DMS53 (cell line): ENCODE data around the gene SPHK1.
"Not testable (repeated sequence)": the region's sequence is repeated elsewhere in the genome, so short reads cannot be mapped to it uniquely, and the experiment has no call there.

Source experiments
- DNase-seq: peaks from one replicate; lab custom pipeline; 2025; lab: John Stamatoyannopoulos, UW

Gene SPHK1

DNA sequence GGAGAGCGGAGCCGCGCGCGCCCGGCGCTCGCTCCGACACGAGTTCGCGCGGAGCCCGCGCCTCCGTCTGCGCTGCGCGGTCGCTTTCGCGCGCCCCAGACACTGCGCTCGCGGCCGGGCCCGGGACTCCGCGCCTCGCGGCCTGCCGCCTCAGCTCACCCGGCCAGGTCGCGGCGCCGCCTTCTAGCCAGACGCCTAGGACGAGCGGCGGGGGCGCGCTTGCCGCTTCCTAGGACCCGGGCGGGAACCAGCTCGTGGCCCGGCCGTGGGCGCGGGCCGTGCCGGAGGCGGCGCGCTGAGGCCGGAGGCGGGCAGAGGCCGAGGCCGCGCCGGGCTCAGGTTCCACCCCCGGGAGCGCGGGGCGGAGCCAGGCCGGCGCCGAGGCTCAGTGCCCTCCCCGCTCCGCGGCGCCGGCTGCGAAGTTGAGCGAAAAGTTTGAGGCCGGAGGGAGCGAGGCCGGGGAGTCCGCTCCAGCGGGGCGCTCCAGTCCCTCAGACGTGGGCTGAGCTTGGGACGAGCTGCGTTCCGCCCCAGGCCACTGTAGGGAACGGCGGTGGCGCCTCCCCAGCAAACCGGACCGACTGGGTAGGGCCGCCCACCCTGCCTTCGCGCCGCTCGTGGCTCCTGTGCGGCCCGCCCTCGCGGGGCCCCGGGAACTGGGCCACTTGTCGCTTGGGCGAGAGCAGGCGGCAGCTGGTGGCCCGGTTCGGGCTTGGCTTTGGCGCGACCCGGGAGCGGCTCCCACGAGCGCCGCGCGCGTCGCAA, at the start of gene SPHK1:
TSS of gene SPHK1 (plus strand) at position 388 of the 765 bp plus-strand sequence. CDS start 1,036 bp downstream, outside the sequence.
- DNase-seq: peak; percentile 95

- no peak for DNase-seq
Observed at GRCh38 chr17:76335716-76336381, 48.6 kb upstream of the SPHK1 start.

- DNase-seq: no peak
Observed at GRCh38 chr17:76336756-76337412, 47.5 kb upstream of the SPHK1 start.

- DNase-seq: no peak
Observed at GRCh38 chr17:76337413-76337777, 47.0 kb upstream of the SPHK1 start.

DNA sequence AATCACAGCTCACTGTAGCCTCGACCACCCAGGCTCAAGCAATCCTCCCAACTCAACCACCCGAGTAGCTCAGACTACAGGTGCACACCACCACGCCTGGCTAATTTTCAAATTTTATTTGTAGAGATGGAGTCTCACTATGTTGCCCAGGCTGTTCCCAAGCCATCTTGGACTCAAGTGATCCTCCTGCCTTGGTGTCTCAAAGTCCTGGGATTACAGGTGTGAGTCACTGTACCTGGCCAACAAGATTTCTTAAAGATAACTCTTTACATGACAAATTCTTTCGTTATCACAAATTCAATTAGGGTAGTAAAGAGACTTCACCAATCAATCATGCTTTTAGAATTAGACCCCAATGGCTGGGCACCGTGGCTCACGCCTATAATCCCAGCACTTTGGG, 43.1 kb upstream of the SPHK1 start:
- no peak for DNase-seq

DNA sequence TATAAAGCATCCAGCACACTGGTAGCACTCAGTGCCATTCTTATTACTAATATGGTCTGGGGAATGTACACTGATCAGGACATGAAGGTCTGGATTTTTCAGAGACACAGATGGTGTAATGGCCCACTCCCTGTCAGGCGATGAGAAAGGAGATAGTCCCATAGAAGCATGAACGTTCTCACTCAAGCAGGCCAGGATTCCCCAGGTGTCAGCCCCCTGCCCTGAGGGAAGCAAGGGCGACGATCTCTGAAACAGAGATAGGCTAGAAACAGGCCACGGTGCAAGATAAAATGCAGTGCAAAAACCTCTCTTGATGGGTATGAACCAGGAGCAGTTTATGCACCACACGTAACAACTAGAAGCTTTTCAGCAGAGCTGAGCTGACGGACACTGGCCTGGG, 41.3 kb upstream of the SPHK1 start:
- DNase-seq: no peak

DNA sequence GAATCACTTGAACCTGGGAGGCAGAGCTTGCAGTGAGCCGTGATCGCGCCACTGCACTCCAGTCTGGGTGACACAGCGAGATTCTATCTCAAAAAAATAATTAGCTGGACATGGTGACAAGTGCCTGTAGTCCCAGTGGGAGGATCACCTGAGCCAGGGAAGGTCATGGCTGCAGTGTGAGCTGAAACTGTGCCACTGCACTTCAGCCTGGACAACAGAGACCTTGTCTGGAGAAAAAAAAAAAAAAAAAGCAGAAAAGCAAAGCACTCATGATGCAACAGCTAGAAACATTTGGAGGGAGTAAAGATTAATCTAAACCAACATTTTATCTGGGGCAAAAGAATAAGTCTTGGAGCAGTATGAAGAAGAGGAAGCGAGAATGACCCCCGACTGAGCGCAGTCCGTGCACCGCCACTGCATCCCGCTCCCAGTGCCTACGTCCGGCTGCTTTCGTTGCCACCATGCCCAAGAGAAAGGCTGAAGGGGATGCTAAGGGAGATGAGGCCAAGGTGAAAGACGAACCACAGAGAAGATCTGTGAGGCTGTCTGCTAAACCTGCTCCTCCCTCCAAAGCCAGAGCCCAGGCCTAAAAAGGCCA, 38.9 kb upstream of the SPHK1 start:
- DNase-seq: peak; percentile 25

GRCh38 chr17:76346936-76347335, 37.5 kb upstream of the SPHK1 start:
- not testable (repeated sequence) for DNase-seq

DNA sequence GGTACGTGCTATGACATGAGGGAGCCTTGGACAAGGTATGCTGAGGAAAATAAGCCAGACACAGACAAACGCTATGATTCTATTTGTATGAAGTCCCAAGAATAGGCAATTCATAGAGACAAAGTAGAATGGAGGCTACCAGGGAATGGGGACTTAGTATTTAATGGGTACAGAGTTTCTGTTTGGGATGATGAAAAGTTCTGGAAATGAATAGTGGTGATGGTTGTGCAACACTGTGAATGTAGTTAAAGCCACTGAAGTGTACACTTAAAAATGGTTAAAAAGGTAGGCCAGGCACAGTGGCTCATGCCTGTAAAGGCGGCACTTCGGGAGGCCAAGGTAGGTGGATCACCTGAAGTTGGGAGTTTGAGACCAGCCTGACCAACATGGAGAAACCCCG, 33.9 kb upstream of the SPHK1 start:
- no peak for DNase-seq

GRCh38 chr17:76351526-76352071, 32.8 kb upstream of the SPHK1 start:
- no peak for DNase-seq

GRCh38 chr17:76353004-76353598, 31.3 kb upstream of the SPHK1 start:
- DNase-seq: peak; percentile 69

DNA sequence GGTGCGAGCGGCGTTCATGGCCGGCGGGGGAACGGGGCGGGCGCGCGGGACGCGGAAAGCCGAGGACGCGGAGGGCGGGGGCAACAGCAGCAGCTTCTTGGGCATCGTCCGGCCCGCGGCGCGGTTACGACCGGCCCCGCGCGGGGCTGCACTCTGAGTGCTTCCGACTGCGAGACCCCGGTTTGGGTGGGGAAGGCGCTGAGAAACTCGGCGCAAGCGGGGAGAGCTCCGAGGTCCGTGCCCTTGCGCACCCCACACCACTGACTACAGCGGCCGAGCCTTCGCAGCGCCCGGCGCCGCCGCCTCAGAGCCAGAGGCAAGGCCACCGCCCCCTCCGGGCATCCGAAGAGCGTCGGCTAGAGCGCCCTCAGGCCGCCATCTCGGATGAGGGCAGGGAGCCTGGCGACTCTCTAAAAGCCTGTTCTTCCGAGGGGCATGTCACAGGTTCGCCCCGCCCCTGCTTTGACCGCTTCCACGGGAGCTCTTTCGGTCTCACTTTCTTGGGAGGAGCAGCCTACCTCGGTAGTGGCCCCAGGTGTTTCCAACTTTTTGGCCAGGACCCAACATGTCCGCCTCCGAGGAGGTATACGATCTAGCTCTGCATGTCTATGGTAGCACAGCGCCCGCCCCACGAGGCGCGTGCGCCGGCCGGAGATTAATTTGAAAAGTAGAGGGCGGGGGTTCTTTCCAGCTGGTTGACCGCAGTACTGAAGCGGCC, 30.7 kb upstream of the SPHK1 start, which contains the start of gene PRPSAP1:
TSS of gene PRPSAP1 (minus strand) at position 318 of the 718 bp plus-strand sequence. CDS start at position 105, 213 bp downstream.
- DNase-seq: peak; percentile 98

- no peak for DNase-seq
Observed at GRCh38 chr17:76354317-76354729, 30.1 kb upstream of the SPHK1 start.

DNA sequence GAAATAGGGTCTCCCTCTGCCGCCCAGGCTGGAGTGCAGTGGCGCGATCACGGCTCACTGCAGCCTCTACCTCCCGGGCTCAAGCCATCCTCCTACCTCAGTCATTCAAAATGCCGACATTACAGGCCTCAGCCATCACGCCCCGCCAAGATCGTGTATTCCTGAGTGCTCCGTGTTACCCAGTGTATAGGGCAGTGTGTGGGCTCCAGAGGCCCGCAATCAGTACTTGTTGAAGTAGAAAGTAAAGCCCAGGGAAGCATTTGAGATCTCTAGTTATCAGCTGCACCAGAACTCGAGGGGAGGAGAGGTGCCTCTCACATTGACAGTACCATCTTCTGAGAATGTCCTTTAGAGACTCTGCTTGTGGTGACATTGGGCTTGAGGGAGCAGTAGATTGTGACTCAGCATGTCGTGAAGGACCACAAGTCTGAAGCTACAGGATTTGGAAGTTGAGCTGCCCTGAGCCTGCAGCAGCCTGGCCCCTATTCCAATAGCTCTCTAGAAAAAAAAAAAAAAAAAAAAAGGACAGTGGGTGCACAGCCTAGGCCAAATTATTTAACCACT, 29.6 kb upstream of the SPHK1 start:
- DNase-seq: peak; percentile 65

DNA sequence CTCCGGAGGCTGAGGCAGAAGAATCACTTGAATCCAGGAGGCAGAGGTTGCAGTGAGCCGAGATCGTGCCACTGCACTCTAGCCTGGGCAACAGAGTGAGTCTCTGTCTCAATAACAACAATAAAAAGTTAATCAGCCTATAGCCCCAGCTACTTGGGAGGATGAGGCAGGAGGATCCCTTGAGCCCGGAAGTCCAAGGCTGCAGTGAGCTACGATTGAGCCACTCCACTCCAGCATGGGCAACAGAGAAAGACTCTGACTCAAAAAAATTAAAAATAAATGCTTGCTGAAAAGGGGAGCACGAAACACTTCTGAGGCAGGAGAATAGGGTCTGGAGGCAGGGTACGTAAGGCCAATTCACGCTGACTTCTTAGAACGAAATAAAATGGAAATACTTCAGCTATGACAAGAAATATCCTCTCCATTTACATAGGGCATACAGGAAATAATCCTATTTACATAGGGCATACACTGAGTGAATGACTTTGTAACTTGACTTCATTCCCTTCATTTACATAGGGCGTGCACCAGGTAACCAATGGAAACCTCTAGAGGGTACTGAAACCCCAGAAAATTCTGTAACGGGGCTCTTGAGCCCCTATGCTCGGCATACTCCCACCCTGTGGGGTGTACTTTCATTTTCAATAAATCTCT, 27.5 kb upstream of the SPHK1 start:
- DNase-seq: peak; percentile 47

GRCh38 chr17:76357597-76358158, 26.7 kb upstream of the SPHK1 start:
- DNase-seq: no peak

- DNase-seq: no peak
Observed at GRCh38 chr17:76359375-76359774, 25.0 kb upstream of the SPHK1 start.

DNA sequence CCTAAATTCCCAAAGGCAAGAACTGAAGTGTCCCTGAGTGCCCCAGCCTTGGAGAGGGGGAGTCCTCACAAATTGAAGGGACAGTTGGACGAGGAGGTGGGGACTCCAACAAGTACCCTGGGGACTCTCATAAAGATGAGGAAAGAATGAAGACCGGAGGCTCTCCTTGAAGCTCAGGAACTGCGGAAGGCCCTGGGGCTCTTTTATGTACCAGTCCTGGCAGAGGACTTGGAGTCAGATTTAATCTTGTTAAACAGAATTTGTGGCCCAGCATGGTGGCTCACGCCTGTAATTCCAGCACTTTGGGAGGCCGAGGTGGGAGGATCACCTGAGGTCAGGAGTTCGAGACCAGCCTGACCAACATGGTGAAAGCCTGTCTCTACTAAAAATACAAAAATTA, 24.6 kb upstream of the SPHK1 start:
- DNase-seq: not testable (repeated sequence)

DNA sequence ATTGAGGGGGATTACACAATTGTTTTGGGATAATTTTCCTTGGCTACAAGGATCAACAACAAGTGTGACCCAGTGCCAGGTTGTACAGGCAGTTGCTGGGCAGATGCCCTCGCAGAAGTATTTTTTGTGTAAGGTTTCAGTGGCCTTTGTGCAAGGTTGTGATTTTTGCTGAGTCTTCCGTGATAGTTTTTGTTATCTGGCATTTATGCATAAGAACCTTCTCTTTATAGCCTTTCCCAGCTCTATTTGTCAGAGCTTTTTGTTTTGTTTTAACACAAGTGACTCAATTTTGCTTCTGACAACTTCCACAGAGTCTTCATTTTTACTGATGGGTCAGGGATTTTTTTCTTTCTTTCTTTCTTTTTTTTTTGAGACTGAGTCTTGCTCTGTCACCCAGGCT, 23.9 kb upstream of the SPHK1 start:
- no peak for DNase-seq
